ENCODE results near the gene MT2A.

The MT2A gene

GRCh38 chr16:56647641-56648431 lies 39.5 kb downstream of the MT2A start:
- H3K36me3 ChIP-seq (replicated peaks) = no peaks in the 10 kb centered on the region
- no peak for TF ChIP-seq CTCF (IDR thresholded peaks at IDR 0.05; ENCODE audit: low read depth, low read length, missing control alignments)
- in situ Hi-C loops (cut with HindIII; ENCODE audit: low pct_ligation_motif_present, low sequenced_read_pairs) = no loop called here
- H3K4me3 ChIP-seq (ENCODE audit: low read depth, low read length) = no peak overlapping the region
- H3K27me3 ChIP-seq (replicated peaks) = peaks cover 26% of the 10 kb centered on the region
- no peak for DNase-seq
- no peak overlapping the region for H3K27ac ChIP-seq

- Histone ChIP-seq H3K36me3 (replicated peaks) (no peaks in the 10 kb centered on the region), H3K4me3 (ENCODE audit: low read depth, low read length) (no peak overlapping the region), H3K27ac (no peak overlapping the region), H3K27me3 (replicated peaks) (peaks cover 22% of the 10 kb centered on the region)
- in situ Hi-C loops (cut with HindIII; ENCODE audit: low pct_ligation_motif_present, low sequenced_read_pairs) = no loop called here
- no peak for DNase-seq
- no peak for TF ChIP-seq CTCF (IDR thresholded peaks at IDR 0.05; ENCODE audit: low read depth, low read length, missing control alignments)
Observed at GRCh38 chr16:56649271-56649670, 40.9 kb downstream of the MT2A start.

GRCh38 chr16:56649820-56650219 lies 41.4 kb downstream of the MT2A start:
- Histone ChIP-seq H3K27ac (no peak overlapping the region), H3K4me3 (ENCODE audit: low read depth, low read length) (no peak overlapping the region), H3K36me3 (replicated peaks) (no peaks in the 10 kb centered on the region), H3K27me3 (replicated peaks) (peaks cover 22% of the 10 kb centered on the region)
- in situ Hi-C loops (cut with HindIII; ENCODE audit: low pct_ligation_motif_present, low sequenced_read_pairs) = no loop called here
- TF ChIP-seq CTCF (IDR thresholded peaks at IDR 0.05; ENCODE audit: low read depth, low read length, missing control alignments) = no peak
- DNase-seq = no peak

GRCh38 chr16:56651586-56651985 lies 43.2 kb downstream of the MT2A start, which contains the start of gene MT1B:
TSS of gene MT1B (plus strand) at chr16:56651886. CDS start at chr16:56651954, 68 bp downstream.
- in situ Hi-C loops (cut with HindIII; ENCODE audit: low pct_ligation_motif_present, low sequenced_read_pairs) = no loop called here
- DNase-seq = no peak
- no peak within 1 kb of the TSS for H3K27ac ChIP-seq
- peaks cover 22% of the 10 kb centered on the region for H3K27me3 ChIP-seq (replicated peaks)
- TF ChIP-seq CTCF (IDR thresholded peaks at IDR 0.05; ENCODE audit: low read depth, low read length, missing control alignments) = no peak
- no peak within 1 kb of the TSS for H3K4me3 ChIP-seq (ENCODE audit: low read depth, low read length)
- no peaks in the 10 kb centered on the region for H3K36me3 ChIP-seq (replicated peaks)

GRCh38 chr16:56652600-56652999 lies 44.2 kb downstream of the MT2A start:
- Histone ChIP-seq H3K27me3 (replicated peaks) (peaks cover 14% of the 10 kb centered on the region), H3K36me3 (replicated peaks) (no peaks in the 10 kb centered on the region), H3K27ac (no peak overlapping the region), H3K4me3 (ENCODE audit: low read depth, low read length) (no peak overlapping the region)
- TF ChIP-seq CTCF (IDR thresholded peaks at IDR 0.05; ENCODE audit: low read depth, low read length, missing control alignments) = no peak
- in situ Hi-C loops (cut with HindIII; ENCODE audit: low pct_ligation_motif_present, low sequenced_read_pairs) = no loop called here
- no peak for DNase-seq

GRCh38 chr16:56653218-56653617 lies 44.8 kb downstream of the MT2A start:
- Histone ChIP-seq H3K4me3 (ENCODE audit: low read depth, low read length) (no peak overlapping the region), H3K27me3 (replicated peaks) (peaks cover 8% of the 10 kb centered on the region), H3K36me3 (replicated peaks) (no peaks in the 10 kb centered on the region), H3K27ac (no peak overlapping the region)
- in situ Hi-C loops (cut with HindIII; ENCODE audit: low pct_ligation_motif_present, low sequenced_read_pairs) = no loop called here
- DNase-seq = no peak
- TF ChIP-seq CTCF (IDR thresholded peaks at IDR 0.05; ENCODE audit: low read depth, low read length, missing control alignments) = no peak
